Dermis microvascular lymphatic vessel endothelial cell (primary cell): Measurements from ENCODE around the gene BPI. TPM values are rescaled to one million over a fixed set of nuclear protein-coding genes. Genes with fewer than 3 reads are reported as not detected.
A peak's percentile ranks its signal among the peaks of the same experiment; 100 is the strongest.
"Not testable (repeated sequence)": the region's sequence is repeated elsewhere in the genome, so short reads cannot be mapped to it uniquely, and the experiment has no call there.

Experiments
- DNase-seq, 2 donors: peaks; one replicate each; pipeline versions ENCODE4 v3.0.0 to v3.0.0-alpha.2; 2010; ENCODE audit warnings: low read depth in 2 of 2
- total RNA-seq: library from RNA; depleted of rRNA; stranded (reverse); fragments of >200 nt; gene quantifications from 2 replicates; pipeline ENCODE4 v1.2.1, GENCODE V29; 2014

BPI gene
- total RNA-seq, 1 donor from 2014 or later = not detected

- DNase-seq = no peak
These were observed 1.2 kb upstream of the BPI start for GRCh38 chr20:38302786-38303185.

- DNase-seq = peak; percentile 5 to 49
These were observed 990 bp downstream of the BPI start for GRCh38 chr20:38304845-38305447.

- DNase-seq = no peak
These were observed 1.6 kb downstream of the BPI start for GRCh38 chr20:38305541-38305940.

GRCh38 chr20:38306379-38306778, 2.4 kb downstream of the BPI start:
- no peak for DNase-seq

GRCh38 chr20:38307371-38308046, 3.6 kb downstream of the BPI start:
- no peak for DNase-seq

GRCh38 chr20:38308047-38308438, 4.1 kb downstream of the BPI start:
- no peak for DNase-seq

- DNase-seq = no peak
These were observed 4.5 kb downstream of the BPI start for GRCh38 chr20:38308447-38308846.

- DNase-seq = no peak
These were observed 7.1 kb downstream of the BPI start for GRCh38 chr20:38311091-38311490.

GRCh38 chr20:38311491-38311890, 7.5 kb downstream of the BPI start:
- DNase-seq = no peak

- no peak for DNase-seq
These were observed 9.7 kb downstream of the BPI start for GRCh38 chr20:38313676-38314075.

- not testable (repeated sequence) for DNase-seq
These were observed 10.4 kb downstream of the BPI start for GRCh38 chr20:38314350-38314749.

GRCh38 chr20:38315290-38315966, 11.5 kb downstream of the BPI start:
- DNase-seq = peak in 1 of 2 donors; percentile 16

GRCh38 chr20:38316341-38316740, 12.4 kb downstream of the BPI start:
- DNase-seq = no peak

- DNase-seq = no peak
These were observed 13.5 kb downstream of the BPI start for GRCh38 chr20:38317422-38317821.

GRCh38 chr20:38320221-38320620, 16.3 kb downstream of the BPI start:
- no peak for DNase-seq

- peak; percentile 40 to 72 for DNase-seq
These were observed 18.1 kb downstream of the BPI start for GRCh38 chr20:38321959-38322598.

- no peak for DNase-seq
These were observed 20.2 kb downstream of the BPI start for GRCh38 chr20:38324159-38324558.

- no peak for DNase-seq
These were observed 21.2 kb downstream of the BPI start for GRCh38 chr20:38325167-38325566.

GRCh38 chr20:38325905-38326304, 21.9 kb downstream of the BPI start:
- DNase-seq = no peak

- no peak for DNase-seq
These were observed 22.4 kb downstream of the BPI start for GRCh38 chr20:38326309-38326708.

- no peak for DNase-seq
These were observed 26.7 kb downstream of the BPI start for GRCh38 chr20:38330638-38331037.

GRCh38 chr20:38331245-38331644, 27.3 kb downstream of the BPI start:
- no peak for DNase-seq
